ENCODE results near the gene POLDIP3. TPM values are rescaled to one million over a fixed set of nuclear protein-coding genes. Genes with fewer than 3 reads are reported as not detected.

POLDIP3 gene
- total and polyA plus RNA-seq, 7 donors: 25.8 to 45.9 (median 34.3) TPM

DNA sequence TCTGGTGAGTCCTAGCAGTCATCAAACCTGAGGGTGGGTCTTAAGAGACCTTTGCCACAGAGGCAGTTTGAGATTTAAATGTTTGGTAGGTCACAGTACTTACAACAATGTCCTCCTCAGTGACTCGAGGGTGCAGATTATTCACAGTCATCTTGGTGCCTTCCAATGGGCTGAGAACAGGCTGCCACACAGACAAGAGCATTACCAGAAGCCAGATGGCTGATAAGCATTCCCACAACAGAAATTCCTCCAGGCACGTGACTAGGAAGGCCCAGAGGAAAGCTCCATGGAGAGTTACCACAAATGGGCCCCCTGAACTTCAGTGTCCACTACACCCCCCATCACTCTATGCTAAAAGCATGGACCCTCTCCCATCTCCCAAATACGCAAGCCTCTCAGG is 19.2 kb downstream of the POLDIP3 start:
- H3K4me3 ChIP-seq: no peak overlapping the region
- H3K9me3 ChIP-seq: no peaks in the 10 kb centered on the region
- no peaks in the 10 kb centered on the region for H3K27me3 ChIP-seq
- TF ChIP-seq EP300 (IDR thresholded peaks at IDR 0.05) (no peak), POLR2A (IDR thresholded peaks at IDR 0.05) (no peak)
- TF ChIP-seq, protein P1, sequence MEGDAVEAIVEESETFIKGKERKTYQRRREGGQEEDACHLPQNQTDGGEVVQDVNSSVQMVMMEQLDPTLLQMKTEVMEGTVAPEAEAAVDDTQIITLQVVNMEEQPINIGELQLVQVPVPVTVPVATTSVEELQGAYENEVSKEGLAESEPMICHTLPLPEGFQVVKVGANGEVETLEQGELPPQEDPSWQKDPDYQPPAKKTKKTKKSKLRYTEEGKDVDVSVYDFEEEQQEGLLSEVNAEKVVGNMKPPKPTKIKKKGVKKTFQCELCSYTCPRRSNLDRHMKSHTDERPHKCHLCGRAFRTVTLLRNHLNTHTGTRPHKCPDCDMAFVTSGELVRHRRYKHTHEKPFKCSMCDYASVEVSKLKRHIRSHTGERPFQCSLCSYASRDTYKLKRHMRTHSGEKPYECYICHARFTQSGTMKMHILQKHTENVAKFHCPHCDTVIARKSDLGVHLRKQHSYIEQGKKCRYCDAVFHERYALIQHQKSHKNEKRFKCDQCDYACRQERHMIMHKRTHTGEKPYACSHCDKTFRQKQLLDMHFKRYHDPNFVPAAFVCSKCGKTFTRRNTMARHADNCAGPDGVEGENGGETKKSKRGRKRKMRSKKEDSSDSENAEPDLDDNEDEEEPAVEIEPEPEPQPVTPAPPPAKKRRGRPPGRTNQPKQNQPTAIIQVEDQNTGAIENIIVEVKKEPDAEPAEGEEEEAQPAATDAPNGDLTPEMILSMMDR (IDR thresholded peaks at IDR 0.05): no peak
- intact Hi-C loops (cut with DNase I): no loop called here
- 70 to 83% methylated on average over 3 of the region's 3 CpGs for WGBS, 2 donors
- H3K4me1 ChIP-seq: peaks cover 0 to 22% (median 16%) of the 10 kb centered on the region in 4 donors
- DNase-seq: no peak
- peak overlapping the region in 1 of 4 donors; percentile 56 for H3K27ac ChIP-seq
- peaks cover 42 to 100% (median 76%) of the 10 kb centered on the region in 4 donors for H3K36me3 ChIP-seq

GRCh38 chr22:42591987-42592386 is 22.7 kb downstream of the POLDIP3 start:
- intact Hi-C loops (cut with DNase I): no loop called here
- H3K27me3 ChIP-seq: no peaks in the 10 kb centered on the region
- DNase-seq: no peak
- no peak overlapping the region for H3K4me3 ChIP-seq
- H3K36me3 ChIP-seq: peaks cover 36 to 99% (median 64%) of the 10 kb centered on the region in 4 donors
- peaks cover 0 to 16% (median 14%) of the 10 kb centered on the region in 4 donors for H3K4me1 ChIP-seq
- TF ChIP-seq POLR2AphosphoS5 (IDR thresholded peaks at IDR 0.05) (no peak), EP300 (IDR thresholded peaks at IDR 0.05) (no peak)
- TF ChIP-seq, protein P1 (IDR thresholded peaks at IDR 0.05): no peak
- no peak overlapping the region for H3K27ac ChIP-seq
- WGBS, 2 donors: 95 to 98% methylated on average over 12 of the region's 12 CpGs
- H3K9me3 ChIP-seq: no peaks in the 10 kb centered on the region

GRCh38 chr22:42587588-42588175 is 27.0 kb downstream of the POLDIP3 start:
- TF ChIP-seq POLR2A (IDR thresholded peaks at IDR 0.05) (no peak), EP300 (IDR thresholded peaks at IDR 0.05) (no peak), POLR2AphosphoS5 (IDR thresholded peaks at IDR 0.05) (no peak)
- TF ChIP-seq, protein P1 (IDR thresholded peaks at IDR 0.05): no peak
- 80 to 87% methylated on average over 5 of the region's 5 CpGs for WGBS, 2 donors
- H3K4me3 ChIP-seq: no peak overlapping the region
- H3K27me3 ChIP-seq: no peaks in the 10 kb centered on the region
- no peaks in the 10 kb centered on the region for H3K9me3 ChIP-seq
- intact Hi-C loops (cut with DNase I): no loop called here
- peaks cover 35 to 96% (median 60%) of the 10 kb centered on the region in 4 donors for H3K36me3 ChIP-seq
- H3K27ac ChIP-seq: no peak overlapping the region
- no peaks in the 10 kb centered on the region for H3K4me1 ChIP-seq
- no peak for DNase-seq

DNA sequence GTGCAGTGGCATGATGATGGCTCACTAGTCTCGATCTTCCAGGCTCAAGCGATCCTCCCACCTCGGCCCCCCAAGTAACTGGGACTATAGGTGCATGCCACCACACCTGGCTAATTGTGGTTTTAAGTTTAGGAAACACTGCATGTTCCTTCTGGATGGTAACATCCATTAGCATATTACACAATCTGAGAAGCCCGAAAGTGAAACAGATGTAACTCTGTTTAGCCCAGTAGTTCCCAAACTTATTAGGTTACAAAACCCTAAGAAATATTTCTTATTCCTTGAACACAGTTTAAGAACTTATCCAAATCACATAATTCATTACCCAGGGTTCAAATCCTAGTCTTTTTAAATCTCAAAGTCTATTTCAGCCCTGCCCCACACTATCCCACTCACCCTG is 28.3 kb downstream of the POLDIP3 start:
- no peak overlapping the region for H3K27ac ChIP-seq
- DNase-seq: no peak
- H3K9me3 ChIP-seq: no peaks in the 10 kb centered on the region
- peaks cover 0 to 7% (median 3%) of the 10 kb centered on the region in 4 donors for H3K4me1 ChIP-seq
- intact Hi-C loops (cut with DNase I): no loop called here
- 91 to 95% methylated on average over 4 of the region's 4 CpGs for WGBS, 2 donors
- H3K4me3 ChIP-seq: no peak overlapping the region
- TF ChIP-seq POLR2A (IDR thresholded peaks at IDR 0.05): no peak
- no peak for TF ChIP-seq POLR2AphosphoS5 (IDR thresholded peaks at IDR 0.05)
- no peaks in the 10 kb centered on the region for H3K27me3 ChIP-seq
- peaks cover 34 to 85% (median 48%) of the 10 kb centered on the region in 4 donors for H3K36me3 ChIP-seq

DNA sequence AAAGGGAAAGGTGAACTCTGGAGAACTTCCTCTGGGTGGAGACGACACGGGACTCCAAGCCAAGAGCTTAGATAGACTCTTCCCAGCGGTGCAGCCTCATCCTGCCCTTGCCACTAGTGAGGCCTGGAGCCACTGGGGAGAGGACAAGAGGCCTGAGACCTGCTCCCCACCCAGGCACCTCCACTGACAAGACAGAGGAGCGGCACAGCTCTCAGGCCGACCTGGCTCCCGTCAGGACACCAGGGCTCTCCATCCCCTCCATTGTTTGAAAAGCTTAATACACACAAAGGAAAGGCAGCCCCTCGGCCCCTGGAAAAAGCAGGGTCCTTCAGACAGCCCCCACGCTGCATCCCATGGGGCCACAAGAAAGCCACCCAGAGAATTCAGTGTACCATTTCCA is 29.6 kb downstream of the POLDIP3 start:
- TF ChIP-seq EP300 (IDR thresholded peaks at IDR 0.05) (no peak), POLR2AphosphoS5 (IDR thresholded peaks at IDR 0.05) (no peak), POLR2A (IDR thresholded peaks at IDR 0.05) (no peak)
- TF ChIP-seq, protein P1 (IDR thresholded peaks at IDR 0.05): no peak
- Histone ChIP-seq H3K4me3 (no peak overlapping the region), H3K27ac (no peak overlapping the region), H3K36me3 (peaks cover 34 to 72% (median 43%) of the 10 kb centered on the region in 4 donors), H3K9me3 (no peaks in the 10 kb centered on the region), H3K4me1 (peaks cover 0 to 10% (median 5%) of the 10 kb centered on the region in 4 donors), H3K27me3 (no peaks in the 10 kb centered on the region)
- 84 to 89% methylated on average over 8 of the region's 8 CpGs for WGBS, 2 donors
- no peak for DNase-seq
- intact Hi-C loops (cut with DNase I): no loop called here

Measured in sigmoid colon (tissue), 7 donors.